OCI-LY7 (cell line): ENCODE data around the gene RBBP8. TPM values are rescaled to one million over a fixed set of nuclear protein-coding genes. Genes with fewer than 3 reads are reported as not detected.

ENCODE experiments used
- BruUV-seq: library from RNA; stranded (reverse); fragments of 400-500 nt; replicated peaks from 2 replicates; lab custom pipeline; 2021; lab: Mats Ljungman, UMichigan
- CTCF ChIA-PET: fragments of 300-600 bp; sonication (Branson Sonifier 250); formaldehyde crosslinking; loops from one replicate; lab custom pipeline; 2022; ENCODE audit warnings: antibody characterized with exemption; ENCODE audit not compliant: unreplicated experiment; lab: Charles Lee
- POLR2A ChIA-PET: fragments of 300-600 bp; sonication (Branson Sonifier 250); formaldehyde crosslinking; loops from one replicate; lab custom pipeline; 2022; ENCODE audit warnings: antibody characterized with exemption; lab: Charles Lee
- DNase-seq: peaks from one replicate; pipeline ENCODE4 v3.0.0-alpha.2; 2015; ENCODE audit warnings: low spot score
- H2AFZ ChIP-seq: fragments of 200-600 bp; sonication (generic), shearing (Covaris generic); 2 replicates; pipeline ENCODE4 v1.6.1; 2014; ENCODE audit warnings: mild to moderate bottlenecking, antibody characterized with exemption, low read length, moderate library complexity
- H3K27ac ChIP-seq: fragments of 200-600 bp; sonication (generic); 2 replicates; pipeline ENCODE4 v1.5.1; 2014; ENCODE audit warnings: mixed run types, low read depth, mild to moderate bottlenecking, moderate library complexity, low read length, inconsistent platforms; ENCODE audit not compliant: poor library complexity, severe bottlenecking
- H3K36me3 ChIP-seq: fragments of 200-600 bp; sonication (generic); 2 replicates; pipeline ENCODE4 v1.6.1; 2014; ENCODE audit warnings: mild to moderate bottlenecking, antibody characterized with exemption, low read length, moderate library complexity, mixed read lengths; ENCODE audit not compliant: insufficient read depth
- H3K4me1 ChIP-seq: fragments of 200-600 bp; sonication (generic); 2 replicates; pipeline ENCODE4 v1.5.1; 2014; ENCODE audit warnings: mild to moderate bottlenecking, low read length; ENCODE audit not compliant: insufficient read depth, poor library complexity, severe bottlenecking
- H3K4me2 ChIP-seq: fragments of 200-600 bp; sonication (generic); 2 replicates; pipeline ENCODE4 v1.6.1; 2014; ENCODE audit warnings: mild to moderate bottlenecking, low read length
- H3K4me3 ChIP-seq: fragments of 200-600 bp; sonication (generic); 2 replicates; pipeline ENCODE4 v1.5.1; 2014; ENCODE audit warnings: mild to moderate bottlenecking, low read depth, low read length; ENCODE audit not compliant: poor library complexity, severe bottlenecking
- H3K79me2 ChIP-seq: fragments of 200-600 bp; sonication (generic); 2 replicates; pipeline ENCODE4 v1.6.1; 2016; ENCODE audit warnings: low read depth, mild to moderate bottlenecking, low read length, moderate library complexity, mixed read lengths; ENCODE audit not compliant: insufficient read depth
- H3K9me2 ChIP-seq: fragments of 200-600 bp; sonication (generic); 2 replicates; pipeline ENCODE4 v1.6.1; 2016; ENCODE audit warnings: mild to moderate bottlenecking, low read length, mixed read lengths; ENCODE audit not compliant: insufficient read depth
- H3K9me3 ChIP-seq: fragments of 200-600 bp; sonication (generic); 2 replicates; pipeline ENCODE4 v1.6.1; 2014; ENCODE audit warnings: mild to moderate bottlenecking, mixed run types, low read length, mixed read lengths
- H4K20me1 ChIP-seq: fragments of 200-600 bp; sonication (generic); 2 replicates; pipeline ENCODE4 v1.6.1; 2014; ENCODE audit warnings: mild to moderate bottlenecking, antibody characterized with exemption, low read length, moderate library complexity, mixed read lengths; ENCODE audit not compliant: insufficient read depth
- EZH2phosphoT487 ChIP-seq: fragments of 200-600 bp; sonication (generic); IDR thresholded peaks from 2 replicates; pipeline ENCODE4 v1.6.1; 2018; ENCODE audit warnings: low read depth, borderline replicate concordance, mild to moderate bottlenecking, mixed run types, antibody characterized with exemption, low read length, moderate library complexity, mixed read lengths
- intact Hi-C: fragments of 100-400 bp; cut with micrococcal nuclease; formaldehyde crosslinking; loops from one replicate; pipeline ENCODE4 v1.10.0; 2022; ENCODE audit not compliant: unreplicated experiment
- total RNA-seq, 2 experiments: library from RNA; depleted of rRNA in 1 of 2; stranded (reverse); fragments of >200 nt in 1 of 2; shearing (Covaris generic) in 1 of 2; gene quantifications; 2 replicates each; pipeline ENCODE4 v1.2.3, GENCODE V29; 2014 to 2022
- TF ChIP-seq, protein P1 (sequence below): fragments of 200-600 bp; sonication (generic); conservative IDR thresholded peaks from 2 replicates; pipeline ENCODE4 v1.5.1; 2014; ENCODE audit warnings: mild to moderate bottlenecking, antibody characterized with exemption, low read length, moderate library complexity, mixed read lengths

Gene RBBP8
- total RNA-seq, 2 experiments from 2014 or later: 51.0 to 86.0 TPM

DNA sequence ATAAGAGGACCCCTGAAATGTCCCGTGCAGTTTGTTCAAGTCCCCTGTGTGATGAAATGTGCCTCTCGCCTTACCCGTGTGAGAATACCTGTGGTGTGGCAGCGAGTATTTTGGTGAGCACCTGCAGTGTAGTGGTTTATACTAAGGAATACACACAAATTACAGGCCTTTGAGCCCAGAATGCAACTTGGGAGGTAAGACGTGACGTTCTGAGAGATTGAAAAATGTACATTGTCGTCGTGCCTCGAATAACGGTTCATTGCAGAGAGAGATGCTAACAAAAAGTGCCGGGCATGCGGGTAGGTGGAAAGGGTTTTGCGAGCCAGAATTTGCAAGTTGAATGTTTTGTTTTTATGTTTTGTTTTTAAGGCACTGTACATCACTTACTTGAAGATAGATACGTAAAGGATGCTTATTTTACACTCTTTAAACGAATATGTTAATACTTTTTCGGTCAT, 867 bp downstream of the RBBP8 start:
- H3K4me3 ChIP-seq: peak overlapping the region; percentile 77

GRCh38 chr18:22934789-22935188, 1.7 kb downstream of the RBBP8 start:
- Histone ChIP-seq H3K27ac (peak overlapping the region; percentile 88), H3K79me2 (peaks cover 71% of the 10 kb centered on the region), H2AFZ (no peak overlapping the region), H3K4me1 (peaks cover 33% of the 10 kb centered on the region), H3K9me2 (no peaks in the 10 kb centered on the region), H4K20me1 (peaks cover 15% of the 10 kb centered on the region; the same call in 1 of the 2 replicates), H3K36me3 (peaks cover 39% of the 10 kb centered on the region), H3K9me3 (no peaks in the 10 kb centered on the region), H3K4me3 (peak overlapping the region; percentile 77), H3K4me2 (peak overlapping the region; percentile 93)
- no TSS peak for BruUV-seq
- ChIA-PET CTCF (no interaction called here), POLR2A (interaction anchor here (0.5 to 1.7 kb wide), 8 partner anchors 10 to 142 kb away, joined by 3 to 8 read pairs (median 4); no protein-coding TSS in a partner anchor)
- intact Hi-C loops: loop anchor here (5.0 to 10.0 kb wide), 4 partner anchors 140 to 568 kb away; partner anchors contain the start of gene RMC1
- DNase-seq: no peak
- TF ChIP-seq, protein P1, sequence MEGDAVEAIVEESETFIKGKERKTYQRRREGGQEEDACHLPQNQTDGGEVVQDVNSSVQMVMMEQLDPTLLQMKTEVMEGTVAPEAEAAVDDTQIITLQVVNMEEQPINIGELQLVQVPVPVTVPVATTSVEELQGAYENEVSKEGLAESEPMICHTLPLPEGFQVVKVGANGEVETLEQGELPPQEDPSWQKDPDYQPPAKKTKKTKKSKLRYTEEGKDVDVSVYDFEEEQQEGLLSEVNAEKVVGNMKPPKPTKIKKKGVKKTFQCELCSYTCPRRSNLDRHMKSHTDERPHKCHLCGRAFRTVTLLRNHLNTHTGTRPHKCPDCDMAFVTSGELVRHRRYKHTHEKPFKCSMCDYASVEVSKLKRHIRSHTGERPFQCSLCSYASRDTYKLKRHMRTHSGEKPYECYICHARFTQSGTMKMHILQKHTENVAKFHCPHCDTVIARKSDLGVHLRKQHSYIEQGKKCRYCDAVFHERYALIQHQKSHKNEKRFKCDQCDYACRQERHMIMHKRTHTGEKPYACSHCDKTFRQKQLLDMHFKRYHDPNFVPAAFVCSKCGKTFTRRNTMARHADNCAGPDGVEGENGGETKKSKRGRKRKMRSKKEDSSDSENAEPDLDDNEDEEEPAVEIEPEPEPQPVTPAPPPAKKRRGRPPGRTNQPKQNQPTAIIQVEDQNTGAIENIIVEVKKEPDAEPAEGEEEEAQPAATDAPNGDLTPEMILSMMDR: no peak
- no peak for TF ChIP-seq EZH2phosphoT487

More for the DNA sequence above, 867 bp downstream of the RBBP8 start:
- Histone ChIP-seq H3K79me2 (peaks cover 65% of the 10 kb centered on the region), H3K9me2 (no peaks in the 10 kb centered on the region), H4K20me1 (peaks cover 15% of the 10 kb centered on the region; the same call in 1 of the 2 replicates), H2AFZ (peak overlapping the region; percentile 66; the same call in 1 of the 2 replicates), H3K36me3 (peaks cover 31% of the 10 kb centered on the region), H3K4me2 (peak overlapping the region; percentile 93), H3K4me1 (peaks cover 37% of the 10 kb centered on the region), H3K27ac (peak overlapping the region; percentile 88), H3K9me3 (no peaks in the 10 kb centered on the region)
- intact Hi-C loops: loop anchor here (1.0 to 10.0 kb wide), 6 partner anchors 49 to 652 kb away; partner anchors contain the start of genes NPC1 and RMC1
- CTCF ChIA-PET: no interaction called here
- POLR2A ChIA-PET: interaction anchor here (1.3 kb wide), 1 partner anchor 8 kb away, joined by 10 read pairs; no protein-coding TSS in a partner anchor
- no TSS peak for BruUV-seq
- TF ChIP-seq, protein P1: no peak
- no peak for TF ChIP-seq EZH2phosphoT487
- DNase-seq: no peak

DNA sequence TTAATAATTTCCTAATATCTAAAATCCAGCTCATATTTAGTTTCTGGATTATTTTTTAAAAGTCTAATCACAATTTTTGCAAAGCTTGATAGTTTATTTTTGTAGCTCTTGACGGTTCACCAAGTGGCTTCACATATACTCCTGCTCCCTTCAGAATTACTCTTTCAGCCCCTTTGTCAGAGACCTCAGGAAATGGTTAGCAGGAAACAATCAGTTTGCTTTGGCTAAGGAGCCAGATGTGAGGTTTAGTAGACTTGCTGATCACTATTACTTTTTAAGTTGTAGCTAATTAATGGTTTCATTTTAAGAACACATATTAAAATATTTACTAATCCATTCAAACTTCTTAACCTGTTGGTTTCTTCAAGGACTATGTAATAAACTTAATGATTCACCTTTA, 2.3 kb downstream of the RBBP8 start:
- Histone ChIP-seq H3K9me2 (no peaks in the 10 kb centered on the region), H2AFZ (no peak overlapping the region), H3K4me1 (peaks cover 28% of the 10 kb centered on the region), H3K27ac (peak overlapping the region; percentile 88), H3K36me3 (peaks cover 43% of the 10 kb centered on the region), H3K4me3 (peak overlapping the region; percentile 77), H4K20me1 (peaks cover 15% of the 10 kb centered on the region; the same call in 1 of the 2 replicates), H3K4me2 (peak overlapping the region; percentile 93), H3K9me3 (no peaks in the 10 kb centered on the region), H3K79me2 (peaks cover 74% of the 10 kb centered on the region)
- no TSS peak for BruUV-seq
- TF ChIP-seq, protein P1: no peak
- no peak for TF ChIP-seq EZH2phosphoT487
- intact Hi-C loops: loop anchor here (10.0 kb wide), 1 partner anchor 139 kb away; no protein-coding TSS in a partner anchor
- POLR2A ChIA-PET: interaction anchor here (0.5 to 1.7 kb wide), 10 partner anchors 11 to 772 kb away, joined by 3 to 8 read pairs (median 4); no protein-coding TSS in a partner anchor
- CTCF ChIA-PET: no interaction called here
- DNase-seq: peak; percentile 58
